NCI-H345 (cell line): ENCODE results near the gene HNRNPC.
"Not testable (repeated sequence)": the region's sequence is repeated elsewhere in the genome, so short reads cannot be mapped to it uniquely, and the experiment has no call there.

Experiments used
- DNase-seq: peaks from one replicate; lab custom pipeline; 2025; lab: John Stamatoyannopoulos, UW

Gene HNRNPC

GRCh38 chr14:21268617-21269251 is 508 bp downstream of the HNRNPC start:
- DNase-seq, result peak; percentile 49

- DNase-seq, result no peak
Observed at GRCh38 chr14:21267886-21268616, 1.2 kb downstream of the HNRNPC start.

- DNase-seq, result no peak
Observed at GRCh38 chr14:21267431-21267845, 1.8 kb downstream of the HNRNPC start.

- no peak for DNase-seq
Observed at GRCh38 chr14:21264025-21264801, 5.0 kb downstream of the HNRNPC start.

GRCh38 chr14:21263284-21264024 is 5.8 kb downstream of the HNRNPC start:
- no peak for DNase-seq

GRCh38 chr14:21262410-21262809 is 6.8 kb downstream of the HNRNPC start:
- no peak for DNase-seq

GRCh38 chr14:21261824-21262223 is 7.4 kb downstream of the HNRNPC start:
- no peak for DNase-seq

GRCh38 chr14:21258889-21259787 is 10.1 kb downstream of the HNRNPC start:
- DNase-seq, result no peak

- DNase-seq, result no peak
Observed at GRCh38 chr14:21258005-21258888, 11.0 kb downstream of the HNRNPC start.

GRCh38 chr14:21257394-21257909 is 11.8 kb downstream of the HNRNPC start:
- DNase-seq, result no peak

- no peak for DNase-seq
Observed at GRCh38 chr14:21256539-21257393, 12.5 kb downstream of the HNRNPC start.

- not testable (repeated sequence) for DNase-seq
Observed at GRCh38 chr14:21256102-21256447, 13.2 kb downstream of the HNRNPC start.

- no peak for DNase-seq
Observed at GRCh38 chr14:21255385-21256101, 13.7 kb downstream of the HNRNPC start.

- DNase-seq, result no peak
Observed at GRCh38 chr14:21252149-21252548, 17.1 kb downstream of the HNRNPC start.

- no peak for DNase-seq
Observed at GRCh38 chr14:21251215-21251614, 18.0 kb downstream of the HNRNPC start.

GRCh38 chr14:21248739-21249411 is 20.4 kb downstream of the HNRNPC start:
- no peak for DNase-seq

GRCh38 chr14:21248338-21248737 is 20.9 kb downstream of the HNRNPC start:
- DNase-seq, result no peak

- DNase-seq, result no peak
Observed at GRCh38 chr14:21245813-21246212, 23.4 kb downstream of the HNRNPC start.
